ENCODE measurements around the gene IGFBP1.
"Not testable (repeated sequence)": the region's sequence is repeated elsewhere in the genome, so short reads cannot be mapped to it uniquely, and the experiment has no call there.

IGFBP1 gene

DNA sequence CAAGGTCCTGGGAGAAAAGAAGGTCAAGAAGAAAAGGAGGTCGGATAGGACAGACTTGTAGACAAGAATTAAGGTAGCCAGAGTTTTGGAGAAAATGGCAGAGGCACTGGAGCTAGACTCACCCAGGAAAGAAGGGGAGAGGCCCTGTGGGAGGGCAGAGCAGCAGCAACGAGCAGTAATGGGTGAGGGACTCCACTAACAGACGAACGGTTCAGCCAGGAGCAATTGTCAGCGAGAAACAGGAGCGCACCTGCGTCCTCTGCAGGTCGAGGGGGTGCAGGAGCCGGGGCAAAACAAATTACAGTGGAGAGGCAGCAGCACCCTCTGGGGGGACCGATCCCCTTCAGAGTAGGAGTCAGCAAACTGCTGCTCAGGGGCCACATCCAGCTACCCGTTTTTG, 51.3 kb downstream of the IGFBP1 start:
- DNase-seq: no peak

DNA sequence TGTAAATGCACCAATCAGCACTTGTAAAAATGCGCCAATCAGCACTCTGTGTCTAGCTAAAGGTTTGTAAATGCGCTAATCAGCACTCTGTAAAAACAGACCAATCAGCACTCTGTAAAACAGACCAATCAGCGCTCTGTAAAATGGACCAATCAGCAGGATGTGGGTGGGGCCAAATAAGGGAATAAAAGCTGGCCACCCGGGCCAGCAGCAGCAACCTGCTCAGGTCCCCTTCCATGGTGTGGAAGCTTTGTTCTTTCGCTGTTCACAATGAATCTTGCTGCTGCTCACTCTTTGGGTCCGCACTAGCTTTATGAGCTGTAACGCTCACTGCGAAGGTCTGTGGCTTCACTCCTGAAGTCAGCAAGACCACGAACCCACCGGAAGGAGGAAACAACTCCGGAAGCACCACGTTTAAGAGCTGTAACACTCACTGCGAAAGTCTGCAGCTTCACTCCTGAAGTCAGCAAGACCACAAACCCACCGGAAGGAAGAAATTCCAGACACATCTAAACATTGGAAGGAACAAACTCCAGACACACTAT, 52.0 kb downstream of the IGFBP1 start:
- not testable (repeated sequence) for DNase-seq

DNA sequence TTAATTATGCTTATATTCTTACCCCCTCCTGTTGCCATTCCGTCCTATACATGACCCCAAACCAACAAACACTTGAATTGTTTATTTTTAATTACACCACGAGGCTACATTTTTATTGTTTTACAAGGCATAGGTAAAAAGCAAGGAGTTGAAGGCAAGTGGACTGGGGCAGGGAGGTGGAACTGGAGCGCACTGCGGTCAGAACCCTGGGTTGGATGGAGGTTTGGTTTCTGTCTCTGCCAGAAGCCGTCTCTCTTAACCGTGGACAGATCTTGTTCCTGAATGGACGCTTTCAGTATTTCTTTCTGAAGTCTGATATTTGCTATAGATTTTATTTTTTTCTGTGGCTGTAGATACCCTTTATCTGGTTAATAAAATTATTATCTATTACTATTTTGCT, 52.7 kb downstream of the IGFBP1 start:
- DNase-seq: no peak
